HepG2 (cell line): ENCODE measurements around the gene P2RY6. TPM values are rescaled to one million over a fixed set of nuclear protein-coding genes. Genes with fewer than 3 reads are reported as not detected.
A peak's percentile ranks its signal among the peaks of the same experiment; 100 is the strongest.

Source experiments
- ATAC-seq: fragments of 200-7000 bp; cut with Tn5 transposase; 3 replicates; pipeline ENCODE4 v1.9.1; 2020; ENCODE audit warnings: mild to moderate bottlenecking, moderate library complexity
- BruUV-seq: library from RNA; stranded (reverse); fragments of 400-500 nt; replicated peaks from 2 replicates; lab custom pipeline; 2021; lab: Mats Ljungman, UMichigan
- CTCF ChIA-PET: fragments of 300-600 bp; formaldehyde crosslinking; extraction: SDS; loops from one replicate; lab custom pipeline; 2021; ENCODE audit warnings: low total read pairs, inconsistent platforms, low intra/inter-chr PET ratio; lab: Yijun Ruan, JAX
- POLR2A ChIA-PET: fragments of 350-600 bp; sonication (Branson Sonifier 250); formaldehyde crosslinking; loops from one replicate; lab custom pipeline; 2020; ENCODE audit warnings: antibody characterized with exemption, inconsistent platforms; lab: Yijun Ruan, JAX
- DNase-seq: peaks from one replicate; pipeline ENCODE4 v3.0.0-alpha.2; 2015; ENCODE audit warnings: low spot score
- FAIRE-seq: peaks from 3 replicates; lab custom pipeline; 2011; peaks lifted over from hg19 to GRCh38; lab: Jason Lieb, UNC
- H2AFZ ChIP-seq: one replicate; pipeline ENCODE4 v1.6.1; 2011; ENCODE audit warnings: low read length, inconsistent platforms
- H3K27ac ChIP-seq: fragments of 300-600 bp; 3 replicates; pipeline ENCODE4 v1.8.0; 2011; ENCODE audit warnings: mixed run types, mild to moderate bottlenecking, mixed read lengths, low read length, inconsistent platforms; ENCODE audit not compliant: insufficient read depth; ENCODE audit errors: extremely low read length
- H3K27me3 ChIP-seq, 2 experiments: fragments of 200-600 bp in 1 of 2; 2 replicates in 1 of 2; 3 replicates in 1 of 2; pipeline versions ENCODE4 v1.6.0 to v1.8.0; 2011; ENCODE audit warnings: low read length in 2 of 2, mild to moderate bottlenecking in 2 of 2, moderate library complexity in 2 of 2, inconsistent platforms in 1 of 2; ENCODE audit not compliant: insufficient read depth in 2 of 2, control insufficient read depth in 1 of 2
- H3K36me3 ChIP-seq, 2 experiments: fragments of 200-600 bp in 1 of 2; replicated peaks in 1 of 2; 2 replicates in 1 of 2; 3 replicates in 1 of 2; pipeline versions ENCODE4 v1.5.1 to v1.8.0; 2011; ENCODE audit warnings: low read length in 2 of 2, inconsistent platforms in 1 of 2; ENCODE audit not compliant: insufficient read depth in 2 of 2, control insufficient read depth in 1 of 2
- H3K4me1 ChIP-seq: 2 replicates; pipeline ENCODE4 v1.5.1; 2012; ENCODE audit warnings: low read length, inconsistent platforms; ENCODE audit not compliant: insufficient read depth
- H3K4me2 ChIP-seq: 2 replicates; pipeline ENCODE4 v1.6.0; 2011; ENCODE audit warnings: low read depth, low read length, inconsistent platforms
- H3K4me3 ChIP-seq, 3 experiments: fragments of 200-600 bp in 1 of 3; sonication (generic), shearing (Covaris generic) in 1 of 3; replicated peaks in 1 of 3; 2 replicates each; pipeline ENCODE4 v1.5.1; 2011 to 2016; ENCODE audit warnings: low read length in 3 of 3, inconsistent platforms in 2 of 3, low read depth in 2 of 3, mild to moderate bottlenecking in 2 of 3, control low read depth in 1 of 3, mixed read lengths in 1 of 3; ENCODE audit not compliant: insufficient read depth in 1 of 3
- H3K79me2 ChIP-seq: one replicate; pipeline ENCODE4 v1.6.1; 2011; ENCODE audit warnings: low read length, inconsistent platforms; ENCODE audit not compliant: insufficient read depth
- H3K9ac ChIP-seq: 2 replicates; pipeline ENCODE4 v1.6.0; 2011; ENCODE audit warnings: mild to moderate bottlenecking, low read depth, low read length, inconsistent platforms; ENCODE audit not compliant: insufficient read depth
- H3K9me3 ChIP-seq: 2 replicates; pipeline ENCODE4 v1.5.1; 2012; ENCODE audit warnings: mild to moderate bottlenecking, low read length
- H4K20me1 ChIP-seq: 2 replicates; pipeline ENCODE4 v1.6.0; 2011; ENCODE audit warnings: inconsistent platforms, mild to moderate bottlenecking, low read length, moderate library complexity; ENCODE audit not compliant: insufficient read depth
- REPIN1 ChIP-seq: sonication (generic); formaldehyde crosslinking; IDR thresholded peaks from 2 replicates; pipeline ENCODE4 v1.8.0; 2022; ENCODE audit warnings: missing genetic modification reagents, low read depth, mild to moderate bottlenecking, borderline replicate concordance
- WGBS: methylation state at CpG from one replicate; pipeline ENCODE4 v1.1.6; 2017; ENCODE audit warnings: low lambda C conversion rate; 5-methylcytosine and 5-hydroxymethylcytosine counted together
- in situ Hi-C: cut with HindIII; loops from 2 replicates; pipeline ENCODE4 v1.10.0; 2017; ENCODE audit warnings: low pct_unique_long_range_greater_than_20kb; ENCODE audit not compliant: extremely low pct_ligation_motif_present
- intact Hi-C: fragments of 100-400 bp; cut with micrococcal nuclease; formaldehyde crosslinking; loops from one replicate; pipeline ENCODE4 v1.10.0; 2022; ENCODE audit not compliant: unreplicated experiment
- polyA plus RNA-seq, 8 experiments: library from polyadenylated mRNA; depleted of rRNA in 3 of 8; stranded (reverse) in 7 of 8; unstranded in 1 of 8; fragments of >200 nt; fragmentation: Illumina TruSeq in 4 of 8; extraction: Trizol in 4 of 8; gene quantifications; 2 replicates each; pipeline versions ENCODE4 v1.2.1 to v1.2.3, GENCODE V29; 2011 to 2016; ENCODE audit warnings: low read depth in 4 of 8, missing spikeins in 1 of 8, mixed read lengths in 1 of 8; ENCODE audit not compliant: insufficient read depth in 1 of 8
- total RNA-seq, 5 experiments: library from RNA; depleted of rRNA; stranded (reverse); fragments of >200 nt; fragmentation: Illumina TruSeq; extraction: Trizol; gene quantifications; 2 replicates each; pipeline ENCODE4 v1.2.3, GENCODE V29; 2016; ENCODE audit warnings: low read depth in 1 of 5
- TF ChIP-seq, protein P1 (sequence below), 2 experiments: IDR thresholded peaks; 2 replicates each; pipeline ENCODE4 v1.6.1; 2011 to 2012; ENCODE audit warnings: low read length in 2 of 2, borderline replicate concordance in 1 of 2, low read depth in 1 of 2, mild to moderate bottlenecking in 1 of 2, moderate library complexity in 1 of 2

Gene P2RY6
- total and polyA plus RNA-seq, 2 of the 13 experiments (the other 11 are each of a cell fraction or from before 2014, with no cell fraction given), result 0.09 to 0.29 TPM

DNA sequence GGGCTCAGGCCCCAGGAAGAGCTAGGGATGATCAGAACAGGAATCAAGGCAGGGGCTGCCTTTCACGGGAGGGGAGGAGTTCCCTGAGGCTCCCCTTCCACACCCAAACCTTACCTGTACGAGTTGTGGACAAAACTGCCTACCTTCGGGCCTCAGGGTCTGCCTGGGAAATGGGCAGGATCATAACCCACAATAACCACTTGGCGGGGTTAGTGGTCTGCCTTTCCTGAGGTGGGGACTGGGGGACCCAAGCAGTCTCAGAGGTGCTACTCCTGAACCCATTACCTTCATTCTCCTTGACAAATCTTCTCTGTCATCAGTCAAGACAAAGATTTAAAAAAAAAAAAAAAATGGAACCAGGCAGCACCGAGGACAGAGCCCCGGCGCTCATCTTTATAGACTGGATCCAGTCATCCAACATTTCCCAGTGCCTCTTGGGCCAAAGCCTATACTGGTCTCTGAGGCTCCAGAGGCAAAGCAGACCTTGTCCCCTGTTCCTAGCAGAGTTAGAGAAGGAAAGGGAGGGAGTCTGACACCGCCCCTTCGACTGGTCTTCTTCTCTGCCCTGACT lies 14.2 kb downstream of the P2RY6 start:
- H3K4me1 ChIP-seq, result peaks cover 32% of the 10 kb centered on the region
- FAIRE-seq, result no peak
- H3K27ac ChIP-seq, result no peak overlapping the region
- no peak overlapping the region for H3K4me2 ChIP-seq
- 43% methylated on average over 8 of the region's 9 CpGs for WGBS
- POLR2A ChIA-PET, result no interaction called here
- no peak overlapping the region for H3K9ac ChIP-seq
- intact Hi-C loops, result no loop called here
- no peaks in the 10 kb centered on the region for H4K20me1 ChIP-seq
- no peak for ATAC-seq
- H2AFZ ChIP-seq, result no peak overlapping the region
- no peak overlapping the region for H3K4me3 ChIP-seq
- CTCF ChIA-PET, result no interaction called here
- no peak for TF ChIP-seq REPIN1
- TF ChIP-seq, protein P1, sequence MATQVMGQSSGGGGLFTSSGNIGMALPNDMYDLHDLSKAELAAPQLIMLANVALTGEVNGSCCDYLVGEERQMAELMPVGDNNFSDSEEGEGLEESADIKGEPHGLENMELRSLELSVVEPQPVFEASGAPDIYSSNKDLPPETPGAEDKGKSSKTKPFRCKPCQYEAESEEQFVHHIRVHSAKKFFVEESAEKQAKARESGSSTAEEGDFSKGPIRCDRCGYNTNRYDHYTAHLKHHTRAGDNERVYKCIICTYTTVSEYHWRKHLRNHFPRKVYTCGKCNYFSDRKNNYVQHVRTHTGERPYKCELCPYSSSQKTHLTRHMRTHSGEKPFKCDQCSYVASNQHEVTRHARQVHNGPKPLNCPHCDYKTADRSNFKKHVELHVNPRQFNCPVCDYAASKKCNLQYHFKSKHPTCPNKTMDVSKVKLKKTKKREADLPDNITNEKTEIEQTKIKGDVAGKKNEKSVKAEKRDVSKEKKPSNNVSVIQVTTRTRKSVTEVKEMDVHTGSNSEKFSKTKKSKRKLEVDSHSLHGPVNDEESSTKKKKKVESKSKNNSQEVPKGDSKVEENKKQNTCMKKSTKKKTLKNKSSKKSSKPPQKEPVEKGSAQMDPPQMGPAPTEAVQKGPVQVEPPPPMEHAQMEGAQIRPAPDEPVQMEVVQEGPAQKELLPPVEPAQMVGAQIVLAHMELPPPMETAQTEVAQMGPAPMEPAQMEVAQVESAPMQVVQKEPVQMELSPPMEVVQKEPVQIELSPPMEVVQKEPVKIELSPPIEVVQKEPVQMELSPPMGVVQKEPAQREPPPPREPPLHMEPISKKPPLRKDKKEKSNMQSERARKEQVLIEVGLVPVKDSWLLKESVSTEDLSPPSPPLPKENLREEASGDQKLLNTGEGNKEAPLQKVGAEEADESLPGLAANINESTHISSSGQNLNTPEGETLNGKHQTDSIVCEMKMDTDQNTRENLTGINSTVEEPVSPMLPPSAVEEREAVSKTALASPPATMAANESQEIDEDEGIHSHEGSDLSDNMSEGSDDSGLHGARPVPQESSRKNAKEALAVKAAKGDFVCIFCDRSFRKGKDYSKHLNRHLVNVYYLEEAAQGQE (IDR thresholded peaks at IDR 0.05; ENCODE audit: borderline replicate concordance in 1 of 2, low read depth in 1 of 2, low read length in 2 of 2), result peak in 1 of 2 experiments; percentile 73; a peak in 2 of 4 replicates
- DNase-seq, result no peak
- no peaks in the 10 kb centered on the region for H3K9me3 ChIP-seq
- no peaks in the 10 kb centered on the region for H3K36me3 ChIP-seq
- H3K79me2 ChIP-seq, result no peaks in the 10 kb centered on the region
- in situ Hi-C loops, result loop anchor here (5.0 kb wide), 2 partner anchors 44 to 99 kb away; no protein-coding TSS in a partner anchor
- no TSS peak for BruUV-seq
- H3K27me3 ChIP-seq, result peaks cover 6 to 40% of the 10 kb centered on the region in 2 experiments; a peak in 4 of 5 replicates
